Measurements from ENCODE around the gene KAT5. TPM values are rescaled to one million over a fixed set of nuclear protein-coding genes. Genes with fewer than 3 reads are reported as not detected.

KAT5 gene
- total and polyA plus RNA-seq, 10 of the 15 experiments (the other 5 are each of a cell fraction or from before 2014, with no cell fraction given): 3.4 to 66.1 (median 46.3) TPM

- Histone ChIP-seq H3K27ac (ENCODE audit: control insufficient read depth, insufficient read depth) (no peak overlapping the region), H3K27me3 (replicated peaks in 1 of 2; ENCODE audit: control insufficient read depth in 2 of 2, insufficient read depth in 2 of 2, low read length in 1 of 2) (no peaks in the 10 kb centered on the region), H3K9ac (ENCODE audit: control insufficient read depth, insufficient read depth, low read length) (no peak overlapping the region), H3K4me2 (ENCODE audit: control insufficient read depth, insufficient read depth) (no peak overlapping the region), H3K79me2 (ENCODE audit: control insufficient read depth, insufficient read depth, low read length) (no peaks in the 10 kb centered on the region), H2AFZ (ENCODE audit: control insufficient read depth, low read depth, low read length) (no peak overlapping the region), H4K20me1 (ENCODE audit: control insufficient read depth, insufficient read depth) (no peaks in the 10 kb centered on the region), H3K36me3 (ENCODE audit: control insufficient read depth in 2 of 2, insufficient read depth in 2 of 2, low read length in 1 of 2) (no peaks in the 10 kb centered on the region), H3K4me1 (ENCODE audit: control insufficient read depth, insufficient read depth, low read length) (peaks cover 4% of the 10 kb centered on the region; the same call in 1 of the 2 replicates), H3K4me3 (no peak overlapping the region), H3K9me3 (replicated peaks; ENCODE audit: control insufficient read depth, insufficient read depth, low read length) (no peaks in the 10 kb centered on the region)
- no peak for DNase-seq (ENCODE audit: low read depth, low spot score)
- intact Hi-C loops (cut with micrococcal nuclease; ENCODE audit: unreplicated experiment) (no loop called here), in situ Hi-C loops (cut with MboI) (no loop called here)
- TF ChIP-seq SIX5 (IDR thresholded peaks at IDR 0.05; ENCODE audit: low read depth, low read length, severe bottlenecking): no peak
- TF ChIP-seq POLR2AphosphoS5 (IDR thresholded peaks at IDR 0.05; ENCODE audit: low read length): no peak
- TF ChIP-seq MYC (IDR thresholded peaks at IDR 0.05; ENCODE audit: insufficient read depth, insufficient read length, insufficient replicate concordance, low read length, severe bottlenecking): no peak
- no peak for TF ChIP-seq GABPA (IDR thresholded peaks at IDR 0.05; ENCODE audit: low read depth)
- TF ChIP-seq RFX5 (IDR thresholded peaks at IDR 0.05; ENCODE audit: low read depth, low read length): no peak
- TF ChIP-seq USF1 (IDR thresholded peaks at IDR 0.05; ENCODE audit: borderline replicate concordance, extremely low read length, insufficient read depth, low read depth, low read length): no peak
- TF ChIP-seq SMARCA5 (IDR thresholded peaks at IDR 0.05): no peak
- no peak for TF ChIP-seq TBL1XR1 (IDR thresholded peaks at IDR 0.05; ENCODE audit: low read depth, low read length)
- WGBS (ENCODE audit: insufficient coverage, insufficient replicate concordance, low lambda C conversion rate, missing lambda C conversion rate): 16% methylated on average over 4 of the region's 4 CpGs
- SMC1A ChIA-PET (ENCODE audit: uncharacterized antibody, unreplicated experiment): interaction anchor here (0.6 to 1.2 kb wide), 2 partner anchors 8 to 704 kb away, joined by 3 to 4 read pairs; no protein-coding TSS in a partner anchor
- CTCF ChIA-PET: interaction anchor here (0.7 to 3.5 kb wide), 5 partner anchors 16 to 111 kb away, joined by 3 to 26 read pairs (median 3); partner anchors contain the start of gene RNASEH2C
- POLR2A ChIA-PET: interaction anchor here (0.7 to 0.9 kb wide), 2 partner anchors 19 to 35 kb away, joined by 3 read pairs; no protein-coding TSS in a partner anchor
- no peak for ATAC-seq
- RAD21 ChIA-PET (ENCODE audit: unreplicated experiment): no interaction called here
- BruUV-seq (replicated peaks): no TSS peak
- no peak for FAIRE-seq
Observed at GRCh38 chr11:65703846-65704245, 8.2 kb upstream of the KAT5 start.

Measured in GM12878 (cell line).